Stimulated activated CD4-positive, alpha-beta T cell treated with anti-CD3 and anti-CD28 coated beads, Interleukin-1b, Interleukin-23, amount 100 ng/mL, for 24 hours (primary cell): ENCODE data around the gene PRRT1.
A peak's percentile ranks its signal among the peaks of the same experiment; 100 is the strongest.
"Not testable (repeated sequence)": the region's sequence is repeated elsewhere in the genome, so short reads cannot be mapped to it uniquely, and the experiment has no call there.

Experiments
- DNase-seq, 4 experiments: peaks; one replicate each; pipeline ENCODE4 v3.0.0-alpha.2; 2020; ENCODE audit warnings: low read depth in 4 of 4, low spot score in 1 of 4

The PRRT1 gene

GRCh38 chr6:32151863-32152768 lies at the start of gene PRRT1:
Gene PRRT1, minus strand, starts transcription at chr6:32151939. Its CDS starts 112 bp downstream, at chr6:32151827.
- DNase-seq: no peak

GRCh38 chr6:32200711-32201475 lies 49.2 kb upstream of the PRRT1 start:
- no peak for DNase-seq

- DNase-seq: no peak
Measured at GRCh38 chr6:32198866-32199265, 47.1 kb upstream of the PRRT1 start.

- DNase-seq: no peak
Measured at GRCh38 chr6:32198345-32198696, 46.6 kb upstream of the PRRT1 start.

GRCh38 chr6:32196682-32197616 lies 45.2 kb upstream of the PRRT1 start:
- DNase-seq: no peak

GRCh38 chr6:32195902-32196681 lies 44.4 kb upstream of the PRRT1 start:
- peak in 2 of 4 experiments; percentile 43 to 62 for DNase-seq

GRCh38 chr6:32195652-32195901 lies 43.8 kb upstream of the PRRT1 start:
- DNase-seq: peak; percentile 100

GRCh38 chr6:32194825-32195651 lies 43.3 kb upstream of the PRRT1 start:
- no peak for DNase-seq

- DNase-seq: no peak
Measured at GRCh38 chr6:32194388-32194787, 42.6 kb upstream of the PRRT1 start.

GRCh38 chr6:32193096-32193495 lies 41.4 kb upstream of the PRRT1 start:
- not testable (repeated sequence) for DNase-seq

GRCh38 chr6:32192608-32193039 lies 40.9 kb upstream of the PRRT1 start, which contains the start of gene GPSM3:
Gene GPSM3, minus strand, starts transcription at chr6:32192643. Its CDS starts 130 bp downstream, at chr6:32192513.
- DNase-seq: peak in 1 of 4 experiments; percentile 47

GRCh38 chr6:32191696-32192607 lies 40.2 kb upstream of the PRRT1 start:
- DNase-seq: no peak

GRCh38 chr6:32190911-32191677 lies 39.4 kb upstream of the PRRT1 start:
- DNase-seq: no peak

- peak; percentile 55 to 87 (median 77) for DNase-seq
Measured at GRCh38 chr6:32190054-32190851, 38.5 kb upstream of the PRRT1 start, which contains the start of gene PBX2. Gene PBX2, minus strand, starts transcription at chr6:32190202. Its CDS starts 287 bp downstream, at chr6:32189915.

- DNase-seq: no peak
Measured at GRCh38 chr6:32189742-32190053, 38.0 kb upstream of the PRRT1 start.

GRCh38 chr6:32189069-32189741 lies 37.5 kb upstream of the PRRT1 start:
- DNase-seq: no peak
